Neural crest cell (in vitro differentiated cells): ENCODE data around the gene MCCC2. TPM values are rescaled to one million over a fixed set of nuclear protein-coding genes. Genes with fewer than 3 reads are reported as not detected.

Experiments
- DNase-seq: peaks from one replicate; pipeline ENCODE4 v3.0.0; 2021; ENCODE audit warnings: low read depth, mixed read lengths, low spot score
- H3K27ac Mint-ChIP-seq: one replicate; pipeline ENCODE4 v1.8.0; 2021; ENCODE audit warnings: mild to moderate bottlenecking, mixed read lengths; ENCODE audit not compliant: unreplicated experiment
- H3K27me3 Mint-ChIP-seq: 2 replicates; pipeline ENCODE4 v1.8.0; 2021; ENCODE audit warnings: low read depth, mild to moderate bottlenecking, mixed read lengths
- H3K36me3 Mint-ChIP-seq: 2 replicates; pipeline ENCODE4 v1.8.0; 2021; ENCODE audit warnings: low read depth, mild to moderate bottlenecking, mixed read lengths
- H3K4me1 Mint-ChIP-seq: 2 replicates; pipeline ENCODE4 v1.8.0; 2021; ENCODE audit warnings: mixed read lengths
- H3K4me3 Mint-ChIP-seq: one replicate; pipeline ENCODE4 v1.8.0; 2021; ENCODE audit warnings: mild to moderate bottlenecking, mixed read lengths
- H3K9me3 Mint-ChIP-seq: 2 replicates; pipeline ENCODE4 v1.8.0; 2021; ENCODE audit warnings: mixed read lengths
- total RNA-seq: library from RNA; stranded (reverse); gene quantifications from 2 replicates; pipeline ENCODE4 v1.2.1, GENCODE V29; 2021
- TF ChIP-seq, protein P1 (sequence below): fragments of 200-600 bp; sonication (generic); conservative IDR thresholded peaks from 2 replicates; pipeline ENCODE4 v1.5.0; 2021; ENCODE audit warnings: antibody characterized with exemption, mild to moderate bottlenecking

The MCCC2 gene
- total RNA-seq, 1 donor from 2014 or later, result 43.7 TPM

DNA sequence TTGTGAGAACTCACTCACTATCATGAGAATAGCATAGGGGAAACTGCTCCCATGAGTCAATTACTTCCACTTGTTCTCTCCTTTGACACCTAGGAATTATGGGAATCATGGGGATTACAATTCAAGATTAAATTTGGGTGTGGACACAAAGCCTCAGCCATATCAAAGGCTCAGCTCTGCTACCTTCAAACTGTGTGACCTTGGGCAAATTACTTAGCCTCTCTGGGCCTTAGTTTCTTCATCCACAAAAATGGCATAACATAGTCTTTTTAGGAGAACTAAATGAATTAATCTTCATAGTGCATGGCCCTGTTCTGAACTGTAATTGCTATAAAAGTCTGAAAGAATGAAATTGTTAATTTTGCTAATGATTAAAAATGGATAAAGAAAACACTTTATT lies 113.7 kb downstream of the MCCC2 start:
- H3K4me1 Mint-ChIP-seq, result peaks cover 25% of the 10 kb centered on the region
- no peaks in the 10 kb centered on the region for H3K9me3 Mint-ChIP-seq
- H3K27me3 Mint-ChIP-seq, result no peaks in the 10 kb centered on the region
- no peak overlapping the region for H3K27ac Mint-ChIP-seq
- H3K36me3 Mint-ChIP-seq, result no peaks in the 10 kb centered on the region
- DNase-seq, result no peak
- no peak overlapping the region for H3K4me3 Mint-ChIP-seq
- TF ChIP-seq, protein P1, sequence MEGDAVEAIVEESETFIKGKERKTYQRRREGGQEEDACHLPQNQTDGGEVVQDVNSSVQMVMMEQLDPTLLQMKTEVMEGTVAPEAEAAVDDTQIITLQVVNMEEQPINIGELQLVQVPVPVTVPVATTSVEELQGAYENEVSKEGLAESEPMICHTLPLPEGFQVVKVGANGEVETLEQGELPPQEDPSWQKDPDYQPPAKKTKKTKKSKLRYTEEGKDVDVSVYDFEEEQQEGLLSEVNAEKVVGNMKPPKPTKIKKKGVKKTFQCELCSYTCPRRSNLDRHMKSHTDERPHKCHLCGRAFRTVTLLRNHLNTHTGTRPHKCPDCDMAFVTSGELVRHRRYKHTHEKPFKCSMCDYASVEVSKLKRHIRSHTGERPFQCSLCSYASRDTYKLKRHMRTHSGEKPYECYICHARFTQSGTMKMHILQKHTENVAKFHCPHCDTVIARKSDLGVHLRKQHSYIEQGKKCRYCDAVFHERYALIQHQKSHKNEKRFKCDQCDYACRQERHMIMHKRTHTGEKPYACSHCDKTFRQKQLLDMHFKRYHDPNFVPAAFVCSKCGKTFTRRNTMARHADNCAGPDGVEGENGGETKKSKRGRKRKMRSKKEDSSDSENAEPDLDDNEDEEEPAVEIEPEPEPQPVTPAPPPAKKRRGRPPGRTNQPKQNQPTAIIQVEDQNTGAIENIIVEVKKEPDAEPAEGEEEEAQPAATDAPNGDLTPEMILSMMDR, result no peak

DNA sequence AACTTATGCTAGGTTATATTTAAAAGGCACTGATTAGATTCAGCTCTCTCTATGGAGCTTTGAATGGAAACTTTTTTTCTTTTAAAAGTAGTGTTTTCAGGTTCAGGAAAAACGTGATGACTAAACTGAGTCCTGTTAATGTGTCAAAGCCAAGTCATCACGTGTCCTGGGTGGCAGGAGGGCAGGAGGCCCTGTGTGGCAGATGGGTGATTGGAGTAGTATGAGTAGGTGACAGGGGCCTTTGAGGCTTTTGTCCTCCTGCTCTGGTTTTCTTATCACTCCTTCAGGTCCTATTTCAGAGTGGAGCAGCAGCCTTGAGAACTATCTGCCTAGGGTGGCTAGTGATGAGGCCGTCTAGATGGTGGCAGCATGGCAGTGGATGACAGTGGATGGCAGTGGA lies 114.3 kb downstream of the MCCC2 start:
- Mint-ChIP-seq H3K9me3 (no peaks in the 10 kb centered on the region), H3K36me3 (no peaks in the 10 kb centered on the region), H3K27me3 (peaks cover 2% of the 10 kb centered on the region), H3K4me3 (no peak overlapping the region), H3K4me1 (peaks cover 25% of the 10 kb centered on the region), H3K27ac (peak overlapping the region; percentile 23)
- TF ChIP-seq, protein P1, result no peak
- no peak for DNase-seq

DNA sequence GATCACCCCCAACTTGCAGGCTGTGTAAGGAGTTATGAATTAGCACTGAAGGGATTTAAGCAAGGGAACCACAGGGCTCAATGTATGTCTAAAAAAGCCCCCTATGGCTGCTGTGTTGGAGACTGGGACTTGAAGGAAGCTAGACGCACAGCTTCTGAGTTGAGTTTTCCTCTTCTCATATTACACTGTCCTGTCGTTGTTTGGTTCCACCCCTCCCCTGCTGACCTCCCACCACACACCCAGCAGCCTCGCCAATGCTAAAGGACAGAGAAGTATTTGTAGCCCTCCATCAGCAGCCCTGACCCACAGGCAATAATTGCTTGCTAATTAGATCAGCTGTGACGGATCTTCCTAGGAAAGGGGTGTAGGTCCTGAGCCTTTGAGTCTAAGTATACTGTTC lies 116.8 kb downstream of the MCCC2 start:
- Mint-ChIP-seq H3K4me1 (peaks cover 25% of the 10 kb centered on the region), H3K9me3 (no peaks in the 10 kb centered on the region), H3K27ac (no peak overlapping the region), H3K36me3 (no peaks in the 10 kb centered on the region), H3K4me3 (no peak overlapping the region), H3K27me3 (peaks cover 17% of the 10 kb centered on the region)
- TF ChIP-seq, protein P1, result no peak
- DNase-seq, result no peak

DNA sequence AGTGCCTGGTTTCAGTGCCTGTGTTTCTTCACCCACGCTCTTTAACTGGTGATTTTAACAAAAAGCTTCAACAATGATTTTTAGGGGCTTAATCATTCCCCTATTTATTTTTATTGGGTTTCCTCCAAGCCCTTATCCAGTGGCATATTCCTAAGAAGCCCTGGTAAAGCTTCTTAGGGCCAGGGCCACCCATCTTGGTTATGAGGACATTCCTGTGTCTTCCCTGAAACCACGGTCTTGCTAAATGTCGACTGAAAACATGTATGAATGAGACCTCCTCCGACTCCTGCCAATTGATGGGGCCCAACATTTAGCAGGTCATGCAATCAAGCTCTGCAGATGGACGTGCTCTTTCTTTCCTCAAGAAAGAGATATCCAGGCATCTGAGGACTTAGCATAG lies 118.3 kb downstream of the MCCC2 start:
- Mint-ChIP-seq H3K4me1 (peaks cover 20% of the 10 kb centered on the region), H3K27me3 (peaks cover 31% of the 10 kb centered on the region), H3K36me3 (no peaks in the 10 kb centered on the region), H3K9me3 (no peaks in the 10 kb centered on the region), H3K27ac (no peak overlapping the region), H3K4me3 (no peak overlapping the region)
- DNase-seq, result no peak
- TF ChIP-seq, protein P1, result no peak

DNA sequence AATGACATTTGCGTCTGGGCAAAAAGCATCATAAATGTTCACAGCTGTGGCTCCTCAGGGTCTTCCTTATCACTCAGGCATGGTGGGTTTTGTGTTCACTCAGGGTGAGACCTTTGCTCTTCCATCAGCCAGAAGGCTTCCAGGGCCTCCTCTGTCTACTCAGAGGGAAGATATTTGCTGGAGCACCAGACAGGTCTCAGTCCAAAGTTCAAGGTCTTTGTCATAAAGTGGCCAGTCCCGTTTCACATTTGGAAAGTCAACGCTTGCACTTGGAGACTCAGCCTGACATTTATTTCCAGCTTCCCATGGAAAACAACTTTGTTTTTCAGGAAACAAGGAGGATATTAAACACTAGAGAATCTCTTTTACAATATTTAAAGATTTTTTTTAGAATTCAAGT lies 119.8 kb downstream of the MCCC2 start:
- no peak overlapping the region for H3K4me3 Mint-ChIP-seq
- no peak overlapping the region for H3K27ac Mint-ChIP-seq
- no peak for DNase-seq
- H3K4me1 Mint-ChIP-seq, result peaks cover 20% of the 10 kb centered on the region
- H3K36me3 Mint-ChIP-seq, result no peaks in the 10 kb centered on the region
- no peaks in the 10 kb centered on the region for H3K9me3 Mint-ChIP-seq
- TF ChIP-seq, protein P1, result no peak
- H3K27me3 Mint-ChIP-seq, result peaks cover 41% of the 10 kb centered on the region

Other genes starting within 250 kb of the MCCC2 start
- gene BDP1, start 131.7 kb upstream of the MCCC2 start, total RNA-seq, result 28.5 and 30.2 TPM in 2 replicates
- gene CARTPT, start 131.9 kb downstream of the MCCC2 start, total RNA-seq, result not detected in 2 replicates